K562 (cell line): ENCODE data around the gene WDR27. TPM values are rescaled to one million over a fixed set of nuclear protein-coding genes. Genes with fewer than 3 reads are reported as not detected.

Experiments
- ATAC-seq: fragments of 200-7000 bp; cut with Tn5 transposase; 3 replicates; pipeline ENCODE4 v1.9.1; 2020; ENCODE audit warnings: moderate library complexity
- BruUV-seq: library from RNA; stranded (reverse); fragments of 400-500 nt; replicated peaks from 2 replicates; lab custom pipeline; 2021; lab: Mats Ljungman, UMichigan
- CTCF ChIA-PET: fragments of 300-600 bp; formaldehyde crosslinking; extraction: SDS; loops from one replicate; lab custom pipeline; 2021; ENCODE audit warnings: low intra/inter-chr PET ratio; lab: Yijun Ruan, JAX
- POLR2A ChIA-PET: fragments of 300-600, 350-650 bp; sonication (Branson Sonifier 250); formaldehyde crosslinking; extraction: SDS; loops from one replicate; lab custom pipeline; 2021; ENCODE audit warnings: antibody characterized with exemption, inconsistent platforms; lab: Yijun Ruan, JAX
- DNase-seq, 4 experiments: peaks; one replicate each; pipeline versions ENCODE4 v3.0.0 to v3.0.0-alpha.2; 2011 to 2018; ENCODE audit warnings: low spot score in 3 of 4, mixed read lengths in 3 of 4; ENCODE audit errors: extremely low read depth in 1 of 4
- FAIRE-seq: peaks from 2 replicates; lab custom pipeline; 2011; peaks lifted over from hg19 to GRCh38; lab: Jason Lieb, UNC
- H2AFZ ChIP-seq: 2 replicates; pipeline ENCODE4 v1.6.0; 2011; ENCODE audit warnings: low read depth, low read length, control low read depth, inconsistent platforms
- H3K27ac ChIP-seq: fragments of 200-600 bp; 3 replicates; pipeline ENCODE4 v1.8.0; 2011; ENCODE audit warnings: low read depth, mild to moderate bottlenecking, control low read depth, inconsistent platforms, low read length, moderate library complexity, mixed read lengths; ENCODE audit errors: extremely low read depth
- H3K27me3 ChIP-seq, 2 experiments: fragments of 300-600 bp in 1 of 2; 2 replicates in 1 of 2; 3 replicates in 1 of 2; pipeline versions ENCODE4 v1.6.0 to v1.8.0; 2011; ENCODE audit warnings: inconsistent platforms in 2 of 2, low read length in 2 of 2, mild to moderate bottlenecking in 1 of 2, mixed read lengths in 1 of 2, moderate library complexity in 1 of 2; ENCODE audit not compliant: control insufficient read depth in 2 of 2, insufficient read depth in 2 of 2
- H3K36me3 ChIP-seq: fragments of 300-600 bp; 3 replicates; pipeline ENCODE4 v1.8.0; 2011; ENCODE audit warnings: mild to moderate bottlenecking, low read length, inconsistent platforms; ENCODE audit not compliant: control insufficient read depth, insufficient read depth
- H3K4me1 ChIP-seq, 2 experiments: fragments of 200-600 bp in 1 of 2; replicated peaks in 1 of 2; 2 replicates in 1 of 2; 3 replicates in 1 of 2; pipeline versions ENCODE4 v1.5.1 to v1.8.0; 2011; ENCODE audit warnings: inconsistent platforms in 2 of 2, low read length in 2 of 2, mild to moderate bottlenecking in 1 of 2, mixed read lengths in 1 of 2, moderate library complexity in 1 of 2; ENCODE audit not compliant: control insufficient read depth in 2 of 2, insufficient read depth in 2 of 2
- H3K4me2 ChIP-seq: 2 replicates; pipeline ENCODE4 v1.6.1; 2011; ENCODE audit warnings: low read length, control low read depth, inconsistent platforms, mixed read lengths; ENCODE audit not compliant: insufficient read depth
- H3K4me3 ChIP-seq: fragments of 200-600 bp; sonication (generic), shearing (Covaris generic); 2 replicates; pipeline ENCODE4 v1.5.1; 2016; ENCODE audit warnings: control low read depth, inconsistent platforms
- H3K79me2 ChIP-seq: fragments of 200-600 bp; 3 replicates; pipeline ENCODE4 v1.8.0; 2011; ENCODE audit warnings: low read length, inconsistent platforms; ENCODE audit not compliant: control insufficient read depth, insufficient read depth
- H3K9ac ChIP-seq, 2 experiments: 2 replicates each; pipeline versions ENCODE4 v1.6.0 to v1.6.1; 2011; ENCODE audit warnings: low read depth in 2 of 2, low read length in 2 of 2, control low read depth in 1 of 2, inconsistent platforms in 1 of 2, mild to moderate bottlenecking in 1 of 2, mixed read lengths in 1 of 2; ENCODE audit not compliant: insufficient read depth in 1 of 2
- H3K9me1 ChIP-seq: one replicate; pipeline ENCODE4 v1.6.0; 2011; ENCODE audit warnings: inconsistent platforms, mild to moderate bottlenecking, low read length, moderate library complexity; ENCODE audit not compliant: control insufficient read depth, insufficient read depth
- H3K9me3 ChIP-seq: replicated peaks from 2 replicates; pipeline ENCODE4 v1.5.1; 2011; ENCODE audit warnings: low read depth, low read length, inconsistent platforms; ENCODE audit not compliant: control insufficient read depth, insufficient read depth
- H4K20me1 ChIP-seq: replicated peaks from 2 replicates; pipeline ENCODE4 v1.6.1; 2011; ENCODE audit warnings: low read length, inconsistent platforms, mixed read lengths; ENCODE audit not compliant: control insufficient read depth, insufficient read depth
- E2F6 ChIP-seq, 2 experiments: IDR thresholded peaks; 2 replicates each; pipeline ENCODE4 v1.6.1; 2011; ENCODE audit warnings: borderline replicate concordance in 1 of 2, control low read depth in 1 of 2, low read depth in 1 of 2, low read length in 1 of 2, mild to moderate bottlenecking in 1 of 2, mixed read lengths in 1 of 2, moderate library complexity in 1 of 2; ENCODE audit not compliant: insufficient read depth in 1 of 2, insufficient read length in 1 of 2, poor library complexity in 1 of 2, severe bottlenecking in 1 of 2; ENCODE audit errors: extremely low read depth in 1 of 2
- ETS2 ChIP-seq: IDR thresholded peaks from 2 replicates; pipeline ENCODE4 v1.6.1; 2016; ENCODE audit warnings: borderline replicate concordance, missing genetic modification characterization, mild to moderate bottlenecking, moderate library complexity, missing compliant biosample characterization; ENCODE audit not compliant: poor library complexity, severe bottlenecking
- GATA2 ChIP-seq: sonication (generic); formaldehyde crosslinking; IDR thresholded peaks from 2 replicates; pipeline ENCODE4 v1.4.0; 2020; ENCODE audit warnings: mild to moderate bottlenecking, missing genetic modification reagents
- GTF2A2 ChIP-seq: IDR thresholded peaks from 2 replicates; pipeline ENCODE4 v1.6.1; 2016; ENCODE audit warnings: mild to moderate bottlenecking, missing genetic modification characterization, missing compliant biosample characterization
- KLF16 ChIP-seq: IDR thresholded peaks from 2 replicates; pipeline ENCODE4 v1.6.1; 2016; ENCODE audit warnings: antibody characterized with exemption
- MCM7 ChIP-seq, 2 experiments: fragments of 450-650 bp; IDR thresholded peaks; 2 replicates each; pipeline ENCODE4 v1.6.1; 2016 to 2018
- PHB2 ChIP-seq: fragments of 450-650 bp; IDR thresholded peaks from 2 replicates; pipeline ENCODE4 v1.6.1; 2017; ENCODE audit warnings: low read depth
- PKNOX1 ChIP-seq: fragments of 450-650 bp; IDR thresholded peaks from 2 replicates; pipeline ENCODE4 v1.6.1; 2016
- PRMT5 ChIP-seq: sonication (generic); formaldehyde crosslinking; IDR thresholded peaks from 2 replicates; pipeline ENCODE4 v1.5.0; 2020; ENCODE audit warnings: missing genetic modification reagents
- SETDB1 ChIP-seq: IDR thresholded peaks from one replicate; pipeline ENCODE4 v1.6.1; 2012; ENCODE audit warnings: low read length, control low read depth, inconsistent platforms
- SRSF3 ChIP-seq: fragments of 200-400 bp; formaldehyde crosslinking; IDR thresholded peaks from 2 replicates; pipeline ENCODE4 v1.6.1; 2016; ENCODE audit warnings: mild to moderate bottlenecking, low read length, moderate library complexity; ENCODE audit not compliant: insufficient read depth
- TAF7 ChIP-seq: fragments of 450-650 bp; IDR thresholded peaks from 2 replicates; pipeline ENCODE4 v1.6.1; 2016; ENCODE audit warnings: missing genetic modification characterization, missing compliant biosample characterization
- TSHZ1 ChIP-seq: fragments of 250-450 bp; sonication (Bioruptor Pico); IDR thresholded peaks from 2 replicates; pipeline ENCODE4 v1.4.0; 2020; ENCODE audit warnings: mild to moderate bottlenecking, moderate library complexity
- ZNF165 ChIP-seq: fragments of 250-450 bp; sonication (Bioruptor Pico); IDR thresholded peaks from 2 replicates; pipeline ENCODE4 v1.4.0; 2020; ENCODE audit warnings: borderline replicate concordance
- ZNF79 ChIP-seq: fragments of 250-450 bp; sonication (Bioruptor Pico); IDR thresholded peaks from 2 replicates; pipeline ENCODE4 v1.4.0; 2020; ENCODE audit warnings: low read depth, mild to moderate bottlenecking, moderate library complexity
- WGBS: fragments of 100-300 bp; shearing (Covaris generic); methylation state at CpG from one replicate; pipeline ENCODE4 v1.1.6; 2016; ENCODE audit warnings: low coverage, mixed read lengths; ENCODE audit not compliant: insufficient coverage; ENCODE audit errors: missing lambda C conversion rate; 5-methylcytosine and 5-hydroxymethylcytosine counted together
- in situ Hi-C: fragments of 300-500 bp; cut with MboI; formaldehyde crosslinking; loops from 4 replicates; pipeline ENCODE4 v1.15.0; 2018; ENCODE audit warnings: inconsistent platforms, mixed read lengths
- intact Hi-C: fragments of 100-400 bp; cut with micrococcal nuclease; formaldehyde crosslinking; loops from 2 replicates; pipeline ENCODE4 v1.14.2; 2022
- polyA plus RNA-seq, 8 experiments: library from polyadenylated mRNA; depleted of rRNA in 4 of 8; stranded (reverse) in 5 of 8; unstranded in 3 of 8; fragments of >200 nt; fragmentation: Nextera tagmentation in 2 of 8; fragmentation: Illumina TruSeq in 1 of 8; extraction: Ambion mirVana in 2 of 8; extraction: Trizol in 1 of 8; gene quantifications; 2 replicates each; pipeline versions ENCODE4 v1.2.1 to v1.2.3, GENCODE V29; 2011 to 2014; ENCODE audit warnings: inconsistent platforms in 1 of 8, missing spikeins in 1 of 8
- total RNA-seq, 7 experiments: library from RNA; depleted of rRNA in 6 of 7; stranded (reverse); fragments of >200 nt in 6 of 7; fragmentation: Illumina TruSeq in 2 of 7; extraction: Trizol in 2 of 7; gene quantifications; 2 replicates each; pipeline versions ENCODE4 v1.2.1 to v1.2.3, GENCODE V29; 2011 to 2021; ENCODE audit warnings: low replicate concordance in 1 of 7

WDR27 gene
- total and polyA plus RNA-seq, 9 of the 15 experiments (the other 6 are each of a cell fraction or from before 2014, with no cell fraction given): 4.3 to 77.2 (median 22.7) TPM

- TF ChIP-seq TAF7 (tag): no peak
- no peak for TF ChIP-seq SRSF3
- TF ChIP-seq ZNF165 (CRISPR knock-in tag): no peak
- no peak for TF ChIP-seq PKNOX1
- no peak for TF ChIP-seq ETS2 (tag)
- TF ChIP-seq E2F6 (IDR thresholded peaks at IDR 0.05; ENCODE audit: borderline replicate concordance in 1 of 2, extremely low read depth in 1 of 2, insufficient read depth in 1 of 2, insufficient read length in 1 of 2, low read depth in 1 of 2, low read length in 1 of 2, poor library complexity in 1 of 2, severe bottlenecking in 1 of 2): no peak
- no peak for TF ChIP-seq SETDB1
- TF ChIP-seq ZNF79 (CRISPR knock-in tag): no peak
- TF ChIP-seq PRMT5: no peak
- TF ChIP-seq GTF2A2 (tag): no peak
- no peak for TF ChIP-seq PHB2
- no peak for TF ChIP-seq GATA2 (CRISPR knock-in tag)
- TF ChIP-seq MCM7 (IDR thresholded peaks at IDR 0.05): no peak
- no peak for TF ChIP-seq TSHZ1
- TF ChIP-seq KLF16: no peak
- Histone ChIP-seq H3K27ac (no peak overlapping the region), H3K9ac (no peak overlapping the region), H3K36me3 (no peaks in the 10 kb centered on the region), H3K4me2 (no peak overlapping the region), H3K27me3 (peaks cover 20 to 43% of the 10 kb centered on the region in 2 experiments; a peak in 3 of 5 replicates), H3K9me3 (no peaks in the 10 kb centered on the region), H3K4me3 (no peak overlapping the region), H2AFZ (no peak overlapping the region), H3K79me2 (no peaks in the 10 kb centered on the region), H3K4me1 (no peaks in the 10 kb centered on the region), H3K9me1 (no peaks in the 10 kb centered on the region), H4K20me1 (peaks cover 8% of the 10 kb centered on the region; the same call in 1 of the 2 replicates)
- DNase-seq: no peak
- ChIA-PET CTCF (no interaction called here), POLR2A (interaction anchor here (0.5 kb wide), 1 partner anchor 1588 kb away, joined by 3 read pairs; no protein-coding TSS in a partner anchor)
- no TSS peak for BruUV-seq
- intact Hi-C loops: no loop called here
- in situ Hi-C loops: no loop called here
- no peak for ATAC-seq
- 6% methylated on average over 8 of the region's 8 CpGs for WGBS
- no peak for FAIRE-seq
Measured at GRCh38 chr6:169568314-169569087, 133.3 kb downstream of the WDR27 start.
